Fibroblast of skin of back (primary cell): ENCODE results near the gene MED12L.

Experiments used
- DNase-seq: peaks from one replicate; pipeline ENCODE4 v3.0.0-alpha.2; 2013

MED12L gene

GRCh38 chr3:151328298-151328995 is 243.0 kb downstream of the MED12L start:
- no peak for DNase-seq

GRCh38 chr3:151329363-151329762 is 243.9 kb downstream of the MED12L start, which contains the start of gene P2RY13:
Gene P2RY13 (minus strand): TSS chr3:151329549. CDS start chr3:151329528, 21 bp downstream.
- DNase-seq, result no peak

GRCh38 chr3:151330379-151330778 is 244.9 kb downstream of the MED12L start:
- no peak for DNase-seq

DNA sequence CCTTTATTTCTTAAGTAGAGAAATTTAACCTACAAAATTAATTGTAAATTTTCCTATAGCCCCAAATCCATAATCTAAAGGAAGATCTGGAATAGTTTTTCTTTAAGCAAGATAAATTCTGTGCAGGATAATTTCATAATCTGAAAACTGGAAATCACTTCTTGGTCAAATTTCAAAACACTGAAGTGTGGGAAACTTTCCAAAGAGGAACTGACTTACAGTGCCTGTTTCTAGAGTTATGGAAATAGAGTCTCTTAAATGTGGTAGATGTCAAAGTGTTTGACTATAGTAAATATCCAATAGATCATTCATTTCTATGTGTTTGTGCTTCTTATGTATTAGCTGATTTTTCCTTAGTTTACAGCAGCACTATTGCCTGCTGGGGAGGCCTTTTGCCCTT is 245.4 kb downstream of the MED12L start:
- DNase-seq, result no peak

DNA sequence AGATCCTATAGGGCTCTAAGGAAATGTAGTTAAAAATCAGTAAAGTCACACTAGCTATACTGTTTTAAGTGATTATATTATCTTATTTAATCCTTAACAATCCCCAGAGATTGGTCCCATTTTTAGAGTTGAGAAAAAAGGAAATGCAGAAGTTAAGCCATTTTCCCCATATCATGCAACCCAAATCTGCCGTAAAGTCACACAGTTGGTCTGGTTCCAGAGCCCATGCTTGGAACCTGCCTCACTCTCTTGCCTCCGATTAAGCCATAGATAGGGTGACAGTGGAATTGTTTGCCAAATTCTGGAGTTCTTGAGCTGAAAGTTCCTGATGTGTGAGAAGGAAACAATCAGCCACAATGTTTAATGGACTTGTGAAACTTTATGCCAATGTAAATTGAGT is 246.2 kb downstream of the MED12L start:
- DNase-seq, result no peak

DNA sequence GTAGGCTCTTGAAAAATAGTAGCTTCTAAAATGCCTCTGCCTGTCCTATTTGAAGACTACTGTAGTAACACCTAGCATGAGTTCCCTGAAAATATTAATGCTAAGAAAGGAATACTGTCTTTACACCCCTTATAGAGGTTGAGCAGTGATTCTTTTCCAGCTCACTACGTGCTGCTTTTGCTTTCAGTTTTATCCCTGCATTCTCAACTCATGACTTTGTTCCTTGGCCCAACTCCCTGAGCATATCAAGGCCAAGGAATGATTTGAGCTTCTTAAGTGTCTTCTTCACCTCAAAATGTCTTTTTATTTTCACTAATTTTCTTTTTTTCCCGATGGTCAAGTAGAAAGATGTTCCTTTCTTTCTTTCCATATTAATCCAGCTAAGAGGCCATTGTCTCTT is 260.4 kb downstream of the MED12L start:
- DNase-seq, result peak; percentile 52

GRCh38 chr3:151346292-151346691 is 260.8 kb downstream of the MED12L start:
- no peak for DNase-seq

DNA sequence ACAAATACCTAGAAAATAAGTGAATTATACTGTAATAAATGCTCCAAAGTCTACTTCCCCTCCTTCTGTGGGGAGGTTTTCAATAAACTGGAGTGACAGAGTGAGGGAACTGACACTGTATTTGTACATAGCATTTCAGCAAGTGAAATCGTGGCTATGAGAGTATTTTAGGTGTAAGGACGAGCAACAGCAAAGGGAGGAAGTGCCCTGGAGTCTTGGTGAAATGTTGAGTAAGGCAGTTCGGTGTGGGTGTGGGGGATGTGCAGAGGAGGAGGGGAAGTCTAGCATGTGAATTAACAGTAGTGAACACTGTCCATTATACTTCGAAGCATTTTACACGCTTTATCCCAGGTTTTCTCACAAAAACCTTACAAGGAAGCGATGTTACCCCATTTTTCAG is 262.0 kb downstream of the MED12L start:
- DNase-seq, result no peak

DNA sequence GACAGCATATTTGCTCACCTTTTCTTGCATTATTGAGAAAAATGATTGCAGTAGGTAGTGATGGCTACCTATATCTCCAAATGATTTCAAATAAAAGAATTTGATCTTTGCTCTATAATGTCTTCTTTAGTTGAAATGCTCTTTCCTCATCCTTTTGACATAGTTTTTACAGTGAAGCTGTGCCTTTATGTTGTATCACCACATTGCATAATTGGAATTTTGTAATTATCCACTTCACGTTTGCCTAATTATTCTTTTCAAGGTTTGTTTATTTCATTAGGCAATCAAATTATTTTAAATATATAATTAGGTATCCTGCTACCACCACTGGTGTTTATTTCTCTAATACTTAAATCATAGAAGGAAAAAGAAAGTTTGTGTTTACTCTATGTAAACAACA is 265.2 kb downstream of the MED12L start:
- no peak for DNase-seq

GRCh38 chr3:151351219-151351618 is 265.8 kb downstream of the MED12L start:
- DNase-seq, result no peak

DNA sequence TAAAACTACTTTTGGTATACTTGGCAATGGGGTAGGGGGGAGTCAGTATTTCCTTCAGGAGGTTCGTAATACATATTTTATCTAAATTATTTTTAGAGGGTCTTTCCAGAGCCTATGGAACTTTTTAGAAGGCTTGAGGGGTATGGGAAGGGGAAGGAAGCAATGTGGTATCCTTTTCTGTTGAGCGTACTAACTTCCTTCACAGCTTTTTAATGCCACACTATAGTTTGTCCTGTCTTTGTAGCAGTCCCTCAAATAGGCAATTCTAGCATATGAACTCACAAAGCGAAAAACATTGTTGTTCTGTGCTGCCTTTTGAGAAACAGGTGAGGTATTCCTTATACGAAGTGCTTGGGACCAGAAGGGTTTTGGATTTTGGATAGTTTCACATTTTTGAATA is 266.2 kb downstream of the MED12L start:
- no peak for DNase-seq

- peak; percentile 50 for DNase-seq
These were observed 271.5 kb downstream of the MED12L start for GRCh38 chr3:151356794-151357462.

DNA sequence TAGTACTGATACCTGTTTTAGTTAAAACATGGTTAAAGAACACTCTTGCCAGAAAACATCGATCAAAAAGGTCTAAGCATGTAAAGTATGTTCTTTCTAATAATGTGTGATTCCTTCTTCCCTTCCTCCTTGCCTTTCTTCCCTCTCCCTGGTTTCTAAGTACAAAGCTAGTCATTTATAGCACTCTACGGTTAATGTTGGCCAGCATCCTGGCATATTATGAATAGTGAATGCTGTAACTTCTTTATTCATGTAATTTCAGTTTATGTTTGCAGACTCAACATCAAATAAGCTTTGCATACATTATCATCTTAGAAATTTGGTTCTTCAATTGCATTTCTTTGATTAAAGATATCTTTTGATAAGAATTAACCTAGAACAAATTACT is 272.0 kb downstream of the MED12L start:
- DNase-seq, result no peak

GRCh38 chr3:151362751-151363174 is 277.3 kb downstream of the MED12L start:
- peak; percentile 45 for DNase-seq

GRCh38 chr3:151366993-151367392 is 281.5 kb downstream of the MED12L start:
- no peak for DNase-seq

DNA sequence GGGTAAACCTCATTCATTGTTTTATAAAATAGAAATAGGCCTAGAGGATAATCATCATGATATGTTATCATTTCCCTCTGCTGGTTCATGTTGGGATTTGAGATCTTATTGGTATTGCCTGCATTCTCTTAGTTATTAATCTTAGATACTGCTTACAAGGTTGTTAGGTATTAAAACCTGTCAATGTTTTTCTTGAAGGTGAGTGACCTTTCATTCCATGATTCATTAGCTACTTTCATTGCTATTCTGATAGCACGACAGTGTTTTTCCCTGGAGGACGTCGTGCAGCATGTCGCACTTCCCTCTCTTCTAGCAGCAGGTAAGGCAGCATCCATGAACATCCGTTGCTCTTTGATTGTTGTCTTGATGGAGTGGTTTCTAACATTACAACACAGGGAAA is 282.0 kb downstream of the MED12L start:
- peak; percentile 8 for DNase-seq

DNA sequence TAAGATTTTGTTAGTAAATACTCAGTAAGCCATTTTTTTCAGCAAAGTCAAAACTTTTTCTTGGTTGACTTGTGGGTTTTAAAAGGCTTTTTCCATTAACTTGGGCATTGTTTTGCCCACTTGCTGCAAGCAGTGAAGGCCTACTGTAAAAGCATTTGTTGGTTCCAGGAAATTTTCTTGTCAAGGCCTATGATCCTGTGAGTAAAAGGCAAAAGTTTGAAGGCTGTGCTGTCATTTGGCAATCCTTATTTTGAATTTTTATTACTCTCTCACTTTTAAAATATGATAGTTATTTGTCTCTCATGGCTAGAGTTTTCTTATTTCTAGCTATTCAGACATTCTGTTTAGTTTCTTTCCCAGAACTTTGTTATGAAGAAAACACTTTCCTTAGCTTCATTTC is 286.1 kb downstream of the MED12L start:
- peak; percentile 47 for DNase-seq

DNA sequence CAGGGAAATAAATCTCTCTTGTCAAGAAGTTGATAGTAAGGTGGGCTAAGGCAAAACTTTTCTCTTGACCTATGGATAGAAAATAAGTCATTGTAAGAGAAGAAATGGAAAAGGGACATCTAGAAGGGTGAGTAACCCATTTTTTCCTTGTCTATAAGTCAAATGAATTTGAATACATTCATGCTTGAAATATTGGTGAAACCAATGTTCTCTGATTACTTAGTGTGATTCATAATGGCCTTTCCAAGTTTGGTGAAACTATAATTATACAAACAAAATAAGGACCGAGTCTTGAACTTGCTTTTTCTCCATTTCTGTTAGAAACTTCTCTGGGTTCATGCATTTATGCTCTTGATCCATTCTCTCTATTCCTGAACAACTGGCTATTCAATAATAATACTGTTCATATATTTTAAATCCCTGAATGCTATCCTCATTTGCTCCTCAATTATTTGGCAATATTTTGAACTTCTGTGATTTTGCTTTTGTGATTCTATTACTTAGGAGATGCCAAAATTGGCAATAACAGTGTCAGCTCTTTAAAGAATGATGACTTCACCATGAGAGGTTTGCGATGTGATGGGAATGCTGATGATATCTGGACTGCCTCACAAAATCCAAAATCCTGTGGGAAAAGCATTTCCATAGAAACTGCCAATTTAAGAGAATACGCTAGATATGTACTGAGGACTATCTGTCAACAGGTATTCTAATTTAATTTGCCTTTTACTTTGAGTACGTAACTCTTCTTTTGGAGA is 286.8 kb downstream of the MED12L start:
- peak; percentile 61 for DNase-seq

GRCh38 chr3:151377768-151378385 is 292.4 kb downstream of the MED12L start:
- no peak for DNase-seq

- no peak for DNase-seq
These were observed 293.7 kb downstream of the MED12L start for GRCh38 chr3:151379083-151379734.

- DNase-seq, result no peak
These were observed 297.2 kb downstream of the MED12L start for GRCh38 chr3:151382671-151383070.

- DNase-seq, result no peak
These were observed 297.6 kb downstream of the MED12L start for GRCh38 chr3:151383111-151383510.

GRCh38 chr3:151383956-151384355 is 298.5 kb downstream of the MED12L start:
- DNase-seq, result no peak
